GM19351 (cell line): ENCODE measurements around the gene FNBP1.

Experiments
- ATAC-seq: cut with Tn5 transposase; IDR thresholded peaks from one replicate; pipeline ENCODE4 v1.9.1; 2021; ENCODE audit warnings: mild to moderate bottlenecking, moderate library complexity; ENCODE audit not compliant: unreplicated experiment

Gene FNBP1

DNA sequence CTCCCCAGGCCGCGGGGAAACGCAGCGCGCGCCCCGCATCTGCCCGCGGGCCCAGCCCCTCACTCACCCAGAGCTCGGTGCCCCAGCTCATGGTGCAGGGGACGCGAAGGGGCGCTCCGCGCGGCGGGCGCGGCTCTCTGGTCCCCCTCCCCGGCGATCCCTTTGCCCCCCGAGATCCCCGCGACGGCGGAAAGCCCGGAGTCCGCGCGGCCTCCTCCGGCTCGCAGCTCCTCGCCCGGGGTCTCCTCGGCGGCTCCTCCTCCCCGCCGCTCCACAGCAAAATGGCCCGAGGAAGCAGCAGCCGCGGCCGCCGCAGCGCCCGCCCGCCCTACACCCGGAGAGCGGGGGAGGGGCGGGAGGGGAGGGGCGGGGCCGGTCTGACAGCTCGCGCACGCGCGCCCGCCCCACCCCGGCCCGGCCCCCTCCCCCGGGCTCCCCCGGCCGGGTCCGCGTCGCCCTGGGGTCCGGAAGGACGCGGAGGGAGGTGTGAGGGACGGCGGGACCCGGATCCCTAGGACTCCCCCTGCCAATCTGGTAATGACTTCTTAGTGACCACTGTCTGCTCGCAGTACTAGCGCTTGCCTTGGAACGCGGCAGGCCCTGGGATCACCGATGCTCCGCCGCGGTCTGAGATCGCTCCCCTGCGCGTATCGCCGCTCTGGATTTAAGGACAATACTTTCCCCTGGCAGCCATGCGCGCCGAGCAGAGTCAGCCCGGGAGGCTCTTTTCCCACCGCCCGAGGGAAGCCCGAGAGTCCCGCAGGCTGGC lies at the start of gene FNBP1:
Gene FNBP1 (minus strand): TSS at position 305 of the 769 bp plus-strand sequence. CDS start 214 bp downstream, at position 91.
- no peak for ATAC-seq

DNA sequence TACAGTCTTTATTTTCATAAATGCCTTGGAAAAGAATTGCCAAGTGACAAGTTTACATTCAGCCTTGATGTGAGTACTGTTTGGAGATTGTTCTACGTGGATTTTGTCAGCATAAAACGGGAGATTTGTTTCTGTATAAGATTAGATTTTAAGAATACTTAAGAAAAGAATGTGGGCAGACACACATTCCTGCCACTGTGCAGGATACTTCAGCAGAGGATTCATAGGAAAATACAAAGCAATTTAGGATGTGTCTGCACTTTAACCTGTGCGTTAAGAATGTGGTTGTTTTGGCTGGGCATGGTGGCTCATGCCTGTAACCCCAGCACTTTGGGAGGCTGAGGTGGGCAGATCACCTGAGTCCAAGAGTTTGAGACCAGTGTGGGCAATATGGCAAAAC lies 47.9 kb upstream of the FNBP1 start:
- no peak for ATAC-seq

GRCh38 chr9:130089141-130089540 lies 46.2 kb upstream of the FNBP1 start:
- ATAC-seq = no peak

DNA sequence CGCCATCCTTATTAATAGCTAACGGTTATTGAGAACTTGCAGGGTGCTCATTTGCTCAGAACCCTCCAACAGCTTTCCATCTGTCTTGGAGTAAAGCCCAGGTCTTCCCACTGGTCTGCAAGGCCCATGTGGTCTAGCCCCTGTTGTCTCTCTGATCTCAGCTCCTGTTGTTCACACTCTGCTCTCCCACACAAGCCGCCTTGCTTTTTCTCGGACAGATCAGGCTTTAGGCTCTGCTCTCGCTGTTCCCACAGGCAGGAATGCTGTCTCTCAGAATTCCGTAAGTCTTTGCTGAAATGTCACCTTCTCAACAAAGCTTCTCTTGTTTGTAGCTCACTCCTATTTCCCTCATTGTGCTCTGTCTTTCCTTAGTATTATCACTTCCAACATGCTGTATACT lies 45.1 kb upstream of the FNBP1 start:
- ATAC-seq = no peak

GRCh38 chr9:130084337-130084736 lies 41.3 kb upstream of the FNBP1 start:
- no peak for ATAC-seq

DNA sequence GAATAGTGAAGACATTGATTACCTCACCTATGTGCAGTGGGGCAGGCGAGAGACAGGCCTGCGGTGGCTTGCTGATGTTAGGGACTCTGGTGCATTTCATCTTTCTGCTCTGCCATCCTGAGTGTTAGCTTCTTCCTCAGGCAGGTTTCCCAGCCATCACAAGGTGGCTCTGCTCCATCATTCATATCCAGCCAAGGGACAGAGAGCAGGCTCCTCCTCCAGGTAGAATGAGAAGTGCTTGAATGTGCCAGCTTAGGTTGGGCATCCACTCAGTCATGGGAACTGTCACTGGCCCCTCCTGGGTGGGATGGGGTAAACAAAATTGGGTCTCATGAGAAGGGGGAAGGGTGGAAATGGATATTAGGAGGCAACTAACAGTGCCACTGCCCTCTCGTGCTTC lies 35.6 kb upstream of the FNBP1 start:
- ATAC-seq = no peak

GRCh38 chr9:130073373-130073772 lies 30.4 kb upstream of the FNBP1 start:
- ATAC-seq = no peak

GRCh38 chr9:130072515-130073235 lies 29.7 kb upstream of the FNBP1 start:
- no peak for ATAC-seq

DNA sequence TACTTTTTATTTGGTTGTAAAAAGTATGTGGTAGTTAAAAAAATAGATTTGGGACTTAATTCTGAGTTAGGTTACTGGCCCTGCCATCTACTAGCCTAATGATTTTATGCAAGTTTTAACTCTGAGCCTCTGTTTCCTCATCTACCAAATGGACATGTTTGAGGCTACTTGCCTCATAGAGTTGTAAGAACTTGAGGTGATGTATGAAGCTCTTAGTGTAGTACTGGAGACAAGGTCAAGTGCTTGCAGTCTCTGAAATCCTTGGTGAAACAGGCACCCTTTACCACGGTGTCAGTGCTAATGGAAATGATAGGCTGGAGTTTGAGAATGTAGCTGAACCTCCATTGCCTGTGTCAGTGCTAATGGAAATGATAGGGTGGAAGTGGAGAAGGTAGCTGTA lies 26.1 kb upstream of the FNBP1 start:
- ATAC-seq = no peak

- no peak for ATAC-seq
Measured at GRCh38 chr9:130064621-130065020, 21.6 kb upstream of the FNBP1 start.

DNA sequence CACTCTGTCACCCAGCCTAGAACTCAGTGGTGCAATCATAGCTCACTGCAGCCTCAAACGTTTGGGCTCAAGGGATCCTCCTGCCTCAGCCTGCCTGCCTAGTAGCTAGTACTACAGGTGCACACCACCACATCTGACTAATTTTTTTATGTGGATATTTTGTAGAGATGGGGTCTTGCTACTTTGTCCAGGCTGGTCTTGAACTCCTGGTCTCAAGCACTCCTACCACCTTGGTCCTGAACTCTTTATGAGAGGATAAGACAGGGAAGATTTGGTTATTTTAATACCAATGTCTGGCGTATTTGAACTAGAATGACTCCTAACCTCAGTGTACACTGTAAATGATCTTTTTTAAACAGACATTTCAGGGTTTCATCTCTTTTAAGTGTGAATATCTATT lies 19.8 kb upstream of the FNBP1 start:
- no peak for ATAC-seq

DNA sequence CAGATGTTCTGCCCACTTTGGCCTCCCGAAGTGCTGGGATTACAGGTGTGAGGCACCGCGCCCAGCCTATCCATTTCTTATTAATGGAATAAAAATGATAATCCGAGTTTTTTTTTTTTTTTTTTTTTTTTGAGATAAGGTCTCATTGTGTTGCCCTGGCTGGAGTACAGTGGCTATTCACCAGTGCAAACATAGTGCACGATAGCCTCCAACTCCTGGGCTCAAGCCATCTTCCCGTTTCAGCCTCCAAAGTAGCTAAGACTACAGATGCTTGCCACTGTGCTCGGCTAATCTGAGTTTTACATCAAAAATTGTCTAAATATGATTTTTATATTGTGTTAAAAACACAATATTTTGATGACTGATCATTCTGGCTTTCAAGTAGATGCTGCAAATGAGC lies 17.3 kb upstream of the FNBP1 start:
- no peak for ATAC-seq

DNA sequence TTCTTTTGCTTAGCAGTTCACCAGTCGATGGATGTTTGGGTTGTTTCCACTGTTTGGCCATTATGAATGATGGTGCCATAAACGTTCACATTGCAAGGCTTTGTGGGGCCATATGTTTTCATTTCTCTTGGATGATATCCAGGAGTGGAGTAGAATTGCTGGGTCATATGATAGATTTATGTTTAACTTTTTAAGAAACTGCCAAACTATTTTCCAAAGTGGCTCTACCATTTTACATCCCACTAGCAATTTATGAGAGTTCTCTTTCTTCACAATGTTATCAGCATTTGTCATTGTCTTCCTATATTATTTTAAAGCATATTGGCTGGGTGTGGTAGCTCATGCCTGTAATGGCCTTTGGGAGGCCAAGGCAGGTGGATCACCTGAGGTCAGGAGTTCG lies 15.9 kb upstream of the FNBP1 start:
- no peak for ATAC-seq

DNA sequence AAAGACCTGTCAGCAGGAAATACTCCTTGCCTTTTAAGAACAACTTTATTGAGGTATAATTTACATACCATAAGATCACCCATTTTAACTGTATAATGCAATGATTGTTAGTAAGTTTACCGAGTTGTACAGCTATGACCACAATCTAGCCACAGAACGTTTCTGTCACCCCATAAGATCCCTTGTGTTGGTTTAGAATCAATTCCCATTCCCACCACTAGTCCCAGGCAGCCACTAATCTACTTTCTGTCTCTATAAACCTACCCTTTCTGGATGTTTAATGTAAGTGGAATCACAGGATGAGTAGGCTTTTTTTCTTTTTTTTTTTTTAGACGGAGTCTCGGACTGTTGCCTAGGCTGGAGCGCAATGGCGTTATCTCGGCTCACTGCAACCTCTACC lies 15.2 kb upstream of the FNBP1 start:
- no peak for ATAC-seq

DNA sequence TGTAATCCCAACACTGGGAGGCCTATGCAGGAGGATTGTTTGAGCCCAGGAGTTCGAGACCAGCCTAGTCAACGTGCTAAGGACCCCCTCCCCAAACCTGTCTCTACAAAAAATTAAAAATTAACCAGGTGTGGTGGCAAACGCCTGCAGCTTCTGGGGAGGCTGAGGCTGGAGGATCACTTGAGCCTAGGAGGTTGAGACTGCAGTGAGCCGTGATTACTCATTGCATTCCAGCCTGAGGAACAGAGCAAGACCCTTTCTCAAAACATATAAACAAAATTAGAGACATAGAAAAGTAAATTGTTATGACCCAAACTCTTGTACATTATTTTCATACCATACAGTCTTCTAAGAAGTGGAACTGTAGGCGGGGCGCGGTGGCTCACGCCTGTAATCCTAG lies 11.8 kb upstream of the FNBP1 start:
- no peak for ATAC-seq

GRCh38 chr9:130054325-130054786 lies 11.4 kb upstream of the FNBP1 start:
- no peak for ATAC-seq

- ATAC-seq = peak; percentile 79
Measured at GRCh38 chr9:130053504-130054324, 10.7 kb upstream of the FNBP1 start, which contains the start of gene GPR107. GPR107 (plus strand) TSS chr9:130053906; CDS start chr9:130053933, 27 bp downstream.

DNA sequence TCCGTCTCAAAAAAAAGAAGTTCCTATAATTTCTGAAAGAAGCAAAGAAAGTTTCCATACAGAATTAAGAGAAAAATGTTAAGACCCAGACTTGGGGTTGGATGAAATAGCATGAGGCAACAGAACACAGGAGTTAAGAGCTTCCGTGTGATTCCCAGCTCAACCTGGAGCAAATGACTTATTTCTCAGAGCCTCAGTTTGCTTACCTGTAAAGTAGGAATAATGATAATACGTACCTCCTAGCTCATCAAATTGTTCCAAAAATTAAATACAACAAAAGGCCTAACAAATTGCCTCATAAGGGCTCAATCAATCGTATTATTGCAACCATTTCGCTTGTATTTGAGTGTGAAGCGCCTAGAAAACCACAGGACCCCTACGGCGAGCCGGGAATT lies 10.1 kb upstream of the FNBP1 start:
- no peak for ATAC-seq

DNA sequence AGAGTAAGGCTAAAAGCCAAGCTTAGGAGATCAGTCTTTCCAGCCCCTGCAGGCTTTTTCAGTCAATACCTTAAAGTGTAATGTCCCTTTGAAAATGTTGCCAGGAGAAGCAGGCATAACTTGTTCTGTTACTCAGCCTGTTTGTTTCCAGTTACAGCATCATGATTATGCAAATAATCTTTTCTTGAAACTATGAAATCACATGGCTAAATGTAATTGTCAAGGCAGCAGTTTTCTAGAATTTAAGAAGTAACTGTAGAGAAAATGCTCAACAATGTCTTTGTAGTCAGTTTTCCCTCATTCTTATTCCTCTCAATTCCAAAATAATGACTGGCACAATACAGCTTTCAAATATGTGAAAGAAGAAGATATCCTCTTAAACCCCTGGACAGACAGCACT lies 8.9 kb upstream of the FNBP1 start:
- no peak for ATAC-seq

- no peak for ATAC-seq
Measured at GRCh38 chr9:130050462-130050861, 7.5 kb upstream of the FNBP1 start.

DNA sequence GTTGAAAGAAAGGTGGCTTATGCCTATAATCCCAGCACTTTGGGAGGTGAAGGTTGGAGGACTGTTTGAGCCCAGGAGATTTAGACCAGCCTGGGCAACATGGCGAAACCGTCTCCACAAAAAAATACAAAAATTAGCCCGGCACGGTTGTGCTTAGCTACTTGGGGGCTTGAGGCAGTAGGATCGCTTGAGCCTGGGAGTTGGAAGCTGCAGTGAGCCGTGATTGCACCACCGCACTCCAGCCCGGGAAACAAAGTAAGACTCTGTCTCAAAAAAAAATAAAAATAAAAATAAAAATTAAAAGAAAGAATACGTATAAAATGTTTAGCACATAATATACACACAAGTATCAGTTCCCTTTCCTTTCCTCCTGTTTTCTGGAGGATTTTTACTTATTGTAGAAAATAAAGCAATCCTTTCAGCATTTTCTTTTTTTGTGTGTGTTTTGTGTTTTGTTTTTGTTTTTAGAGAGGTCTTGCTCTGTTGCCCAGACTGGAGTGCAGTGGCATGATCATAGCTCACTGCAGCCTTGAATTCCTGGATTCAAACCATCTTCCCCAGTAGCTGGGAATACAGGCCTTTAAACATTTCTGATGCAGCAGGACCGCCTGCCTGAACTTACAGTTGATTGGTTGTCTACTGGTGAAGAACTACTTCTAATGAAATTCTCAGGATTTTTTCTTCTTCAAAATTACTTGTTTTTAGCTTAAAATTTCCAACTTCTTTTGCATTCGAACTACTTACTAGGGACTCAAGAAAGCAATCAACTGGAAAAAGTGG lies 6.6 kb upstream of the FNBP1 start:
- ATAC-seq = no peak
